ENCODE data around the gene GSPT1.
"Not testable (repeated sequence)": the region's sequence is repeated elsewhere in the genome, so short reads cannot be mapped to it uniquely, and the experiment has no call there.

The GSPT1 gene

DNA sequence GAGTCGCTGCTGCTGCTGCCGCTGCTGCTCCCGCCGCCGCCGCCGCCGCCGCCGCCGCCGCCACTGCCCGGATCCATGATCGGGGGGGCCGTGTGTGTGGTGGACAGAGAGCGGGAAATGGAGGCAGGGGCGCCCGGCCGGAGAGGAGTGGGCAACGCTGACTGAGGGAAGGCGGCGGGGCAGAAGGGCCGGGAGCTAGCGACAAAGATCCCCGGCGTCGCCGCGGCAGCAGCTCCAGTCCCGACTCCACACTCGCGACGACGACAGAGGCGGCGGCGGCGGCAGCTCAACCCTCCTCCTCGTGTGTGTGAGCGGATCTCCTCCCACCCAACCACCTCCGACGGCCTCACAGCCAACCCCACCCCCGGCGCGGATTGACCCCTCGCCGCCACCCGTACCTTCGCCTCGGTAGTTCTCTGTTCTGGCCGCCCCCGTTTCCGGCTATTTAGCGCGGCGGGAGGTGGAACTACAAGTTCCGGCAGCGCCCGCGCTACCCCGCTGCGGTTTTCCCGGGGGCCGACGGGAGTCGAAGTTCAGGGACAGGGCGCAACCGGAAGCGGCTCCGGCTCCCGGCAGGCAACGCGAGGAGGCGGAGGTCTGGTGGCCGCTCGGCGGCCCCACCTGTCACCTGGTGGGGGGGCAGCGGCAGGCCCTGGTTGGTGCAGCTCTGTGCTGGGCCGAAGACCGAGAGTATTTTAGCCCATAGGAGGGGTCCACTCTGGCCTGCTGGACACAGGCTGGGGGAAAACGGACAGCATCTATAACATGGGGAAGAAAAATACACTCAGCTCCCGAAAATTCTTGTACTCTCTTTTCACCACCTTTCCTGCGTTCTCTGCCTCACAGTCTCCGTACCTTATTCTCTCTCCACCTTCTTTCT is at the start of gene GSPT1:
GSPT1 (minus strand) TSS at position 313 of the 880 bp plus-strand sequence; CDS start at position 77, 236 bp downstream.
- Histone ChIP-seq H3K9me2 (replicated peaks; ENCODE audit: insufficient read depth, low read length) (no peaks in the 10 kb centered on the region), H3K4me2 (ENCODE audit: low read depth, low read length, poor library complexity, severe bottlenecking) (peak within 1 kb of the TSS; percentile 92), H3F3A (ENCODE audit: insufficient read depth) (no peaks in the 10 kb centered on the region), H3K36me3 (ENCODE audit: low read length) (no peaks in the 10 kb centered on the region), H3K27me3 (ENCODE audit: low read length) (no peaks in the 10 kb centered on the region), H4K20me1 (ENCODE audit: low read depth, low read length) (peaks cover 19% of the 10 kb centered on the region; the same call in 1 of the 2 replicates), H3K9ac (ENCODE audit: low read length) (peak within 1 kb of the TSS; percentile 73), H2AFZ (ENCODE audit: low read depth, low read length, severe bottlenecking) (peak within 1 kb of the TSS; percentile 90), H3K4me3 (ENCODE audit: insufficient read depth, low read length, poor library complexity, severe bottlenecking) (peak within 1 kb of the TSS; percentile 77), H3K9me3 (ENCODE audit: insufficient read depth, low read length) (no peaks in the 10 kb centered on the region), H3K27ac (ENCODE audit: low read depth, low read length) (peak within 1 kb of the TSS; percentile 49), H3K79me2 (ENCODE audit: insufficient read depth, low read length) (peaks cover 47% of the 10 kb centered on the region)
- TF ChIP-seq EZH2phosphoT487 (conservative IDR thresholded peaks at IDR 0.05; ENCODE audit: low read length) = no peak
- TF ChIP-seq, protein P1, sequence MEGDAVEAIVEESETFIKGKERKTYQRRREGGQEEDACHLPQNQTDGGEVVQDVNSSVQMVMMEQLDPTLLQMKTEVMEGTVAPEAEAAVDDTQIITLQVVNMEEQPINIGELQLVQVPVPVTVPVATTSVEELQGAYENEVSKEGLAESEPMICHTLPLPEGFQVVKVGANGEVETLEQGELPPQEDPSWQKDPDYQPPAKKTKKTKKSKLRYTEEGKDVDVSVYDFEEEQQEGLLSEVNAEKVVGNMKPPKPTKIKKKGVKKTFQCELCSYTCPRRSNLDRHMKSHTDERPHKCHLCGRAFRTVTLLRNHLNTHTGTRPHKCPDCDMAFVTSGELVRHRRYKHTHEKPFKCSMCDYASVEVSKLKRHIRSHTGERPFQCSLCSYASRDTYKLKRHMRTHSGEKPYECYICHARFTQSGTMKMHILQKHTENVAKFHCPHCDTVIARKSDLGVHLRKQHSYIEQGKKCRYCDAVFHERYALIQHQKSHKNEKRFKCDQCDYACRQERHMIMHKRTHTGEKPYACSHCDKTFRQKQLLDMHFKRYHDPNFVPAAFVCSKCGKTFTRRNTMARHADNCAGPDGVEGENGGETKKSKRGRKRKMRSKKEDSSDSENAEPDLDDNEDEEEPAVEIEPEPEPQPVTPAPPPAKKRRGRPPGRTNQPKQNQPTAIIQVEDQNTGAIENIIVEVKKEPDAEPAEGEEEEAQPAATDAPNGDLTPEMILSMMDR (IDR thresholded peaks at IDR 0.05; ENCODE audit: insufficient read depth, low read length, poor library complexity, severe bottlenecking) = no peak

DNA sequence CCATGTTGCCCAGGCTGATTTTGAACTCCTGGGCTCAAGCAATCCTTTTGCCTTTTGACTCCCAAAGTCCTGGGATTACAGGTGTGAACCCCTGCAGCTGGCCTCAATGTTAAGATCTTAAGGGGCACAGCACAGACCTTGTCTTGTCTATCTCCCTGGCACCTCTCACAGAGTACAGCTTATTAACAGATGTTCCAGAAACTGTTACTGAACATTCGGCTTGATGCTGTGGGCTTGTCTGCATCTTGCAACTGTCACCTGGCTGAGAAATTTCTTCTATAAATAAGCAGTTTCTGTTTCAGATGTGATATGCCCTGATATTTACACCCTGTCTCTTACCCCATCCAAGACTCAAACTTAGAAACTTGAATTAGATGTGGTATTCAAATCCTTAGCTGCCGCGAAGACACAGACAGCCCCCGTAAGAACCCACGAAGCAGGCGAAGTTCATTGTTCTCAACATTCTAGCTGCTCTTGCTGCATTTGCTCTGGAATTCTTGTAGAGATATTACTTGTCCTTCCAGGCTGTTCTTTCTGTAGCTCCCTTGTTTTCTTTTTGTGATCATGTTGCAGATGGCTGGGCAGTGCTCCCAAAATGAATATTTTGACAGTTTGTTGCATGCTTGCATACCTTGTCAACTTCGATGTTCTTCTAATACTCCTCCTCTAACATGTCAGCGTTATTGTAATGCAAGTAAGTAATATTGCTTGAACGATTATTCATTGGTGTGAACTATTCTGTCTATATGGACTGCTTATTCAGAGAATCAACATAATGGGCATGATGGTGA is 49.2 kb upstream of the GSPT1 start, which contains the start of gene TNFRSF17:
TNFRSF17 (plus strand) TSS at position 450 of the 791 bp plus-strand sequence; CDS start at position 565, 115 bp downstream.
- Histone ChIP-seq H3K9ac (ENCODE audit: low read length) (peak within 1 kb of the TSS; percentile 83), H4K20me1 (ENCODE audit: low read depth, low read length) (no peaks in the 10 kb centered on the region), H3K4me2 (ENCODE audit: low read depth, low read length, poor library complexity, severe bottlenecking) (peak within 1 kb of the TSS; percentile 100), H3F3A (ENCODE audit: insufficient read depth) (peaks cover 88% of the 10 kb centered on the region), H2AFZ (ENCODE audit: low read depth, low read length, severe bottlenecking) (no peak within 1 kb of the TSS), H3K27me3 (ENCODE audit: low read length) (no peaks in the 10 kb centered on the region), H3K4me3 (ENCODE audit: insufficient read depth, low read length, poor library complexity, severe bottlenecking) (peak within 1 kb of the TSS; percentile 96), H3K9me2 (replicated peaks; ENCODE audit: insufficient read depth, low read length) (no peaks in the 10 kb centered on the region), H3K27ac (ENCODE audit: low read depth, low read length) (peak within 1 kb of the TSS; percentile 99), H3K9me3 (ENCODE audit: insufficient read depth, low read length) (no peaks in the 10 kb centered on the region), H3K36me3 (ENCODE audit: low read length) (peaks cover 11% of the 10 kb centered on the region; the same call in 1 of the 2 replicates), H3K79me2 (ENCODE audit: insufficient read depth, low read length) (peaks cover 31% of the 10 kb centered on the region)
- TF ChIP-seq EZH2phosphoT487 (conservative IDR thresholded peaks at IDR 0.05; ENCODE audit: low read length) = no peak
- TF ChIP-seq, protein P1 (IDR thresholded peaks at IDR 0.05; ENCODE audit: insufficient read depth, low read length, poor library complexity, severe bottlenecking) = no peak

DNA sequence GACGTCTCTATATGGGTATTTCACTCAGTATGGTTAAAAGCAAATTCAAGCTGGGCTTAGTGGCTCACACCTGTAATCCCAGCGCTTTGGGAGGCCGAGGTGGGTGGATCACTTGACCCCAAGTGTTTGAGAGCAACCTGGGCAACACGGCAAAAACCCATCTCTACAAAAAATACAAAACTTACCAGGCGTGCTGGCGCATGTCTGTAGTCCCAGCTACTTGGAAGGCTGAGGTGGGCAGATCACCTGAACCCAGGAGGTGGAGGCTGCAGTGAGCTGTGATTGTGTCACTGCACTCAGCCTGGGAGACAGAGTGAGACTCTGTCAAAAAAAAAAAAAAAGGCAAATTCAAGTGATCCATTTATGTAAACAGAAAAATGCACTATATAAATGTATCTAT is 48.0 kb upstream of the GSPT1 start:
- no peaks in the 10 kb centered on the region for H3K9me3 ChIP-seq (ENCODE audit: insufficient read depth, low read length)
- no peak overlapping the region for H2AFZ ChIP-seq (ENCODE audit: low read depth, low read length, severe bottlenecking)
- peak overlapping the region; percentile 99 for H3K27ac ChIP-seq (ENCODE audit: low read depth, low read length)
- peaks cover 87% of the 10 kb centered on the region for H3F3A ChIP-seq (ENCODE audit: insufficient read depth)
- H3K9me2 ChIP-seq (replicated peaks; ENCODE audit: insufficient read depth, low read length) = no peaks in the 10 kb centered on the region
- no peaks in the 10 kb centered on the region for H3K27me3 ChIP-seq (ENCODE audit: low read length)
- peaks cover 29% of the 10 kb centered on the region for H3K79me2 ChIP-seq (ENCODE audit: insufficient read depth, low read length)
- H3K4me3 ChIP-seq (ENCODE audit: insufficient read depth, low read length, poor library complexity, severe bottlenecking) = peak overlapping the region; percentile 45
- H3K4me2 ChIP-seq (ENCODE audit: low read depth, low read length, poor library complexity, severe bottlenecking) = peak overlapping the region; percentile 100
- no peaks in the 10 kb centered on the region for H4K20me1 ChIP-seq (ENCODE audit: low read depth, low read length)
- peak overlapping the region; percentile 83 for H3K9ac ChIP-seq (ENCODE audit: low read length)
- TF ChIP-seq, protein P1 (IDR thresholded peaks at IDR 0.05; ENCODE audit: insufficient read depth, low read length, poor library complexity, severe bottlenecking) = no peak
- TF ChIP-seq EZH2phosphoT487 (conservative IDR thresholded peaks at IDR 0.05; ENCODE audit: low read length) = no peak
- H3K36me3 ChIP-seq (ENCODE audit: low read length) = peaks cover 9% of the 10 kb centered on the region; the same call in 1 of the 2 replicates

DNA sequence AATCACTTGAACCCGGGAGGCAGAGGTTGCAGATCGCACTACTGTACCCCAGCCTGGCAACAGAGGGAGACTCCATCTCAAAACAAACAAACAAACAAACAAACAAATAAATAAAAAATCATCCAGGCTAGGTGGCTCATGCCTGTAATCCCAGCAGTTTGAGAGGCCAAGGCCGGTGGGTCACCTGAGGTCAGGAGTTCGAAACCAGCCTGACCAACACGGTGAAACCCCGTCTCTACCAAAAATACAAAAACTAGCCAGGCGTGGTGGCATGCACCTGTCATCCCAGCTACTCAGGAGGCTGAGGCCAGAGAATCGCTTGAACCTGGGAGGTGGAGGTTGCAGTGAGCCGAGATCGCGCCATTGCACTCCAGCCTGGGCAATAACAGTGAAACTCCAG is 47.2 kb upstream of the GSPT1 start:
- H4K20me1 ChIP-seq (ENCODE audit: low read depth, low read length); H3K9me3 ChIP-seq (ENCODE audit: insufficient read depth, low read length); H3K36me3 ChIP-seq (ENCODE audit: low read length); H3K27me3 ChIP-seq (ENCODE audit: low read length); H2AFZ ChIP-seq (ENCODE audit: low read depth, low read length, severe bottlenecking); H3K9me2 ChIP-seq (replicated peaks; ENCODE audit: insufficient read depth, low read length): not testable (repeated sequence)
- H3K9ac ChIP-seq (ENCODE audit: low read length) = peak overlapping the region; percentile 83
- peaks cover 84% of the 10 kb centered on the region for H3F3A ChIP-seq (ENCODE audit: insufficient read depth)
- peak overlapping the region; percentile 100 for H3K4me2 ChIP-seq (ENCODE audit: low read depth, low read length, poor library complexity, severe bottlenecking)
- H3K79me2 ChIP-seq (ENCODE audit: insufficient read depth, low read length) = peaks cover 22% of the 10 kb centered on the region
- peak overlapping the region; percentile 45 for H3K4me3 ChIP-seq (ENCODE audit: insufficient read depth, low read length, poor library complexity, severe bottlenecking)
- peak overlapping the region; percentile 99 for H3K27ac ChIP-seq (ENCODE audit: low read depth, low read length)

DNA sequence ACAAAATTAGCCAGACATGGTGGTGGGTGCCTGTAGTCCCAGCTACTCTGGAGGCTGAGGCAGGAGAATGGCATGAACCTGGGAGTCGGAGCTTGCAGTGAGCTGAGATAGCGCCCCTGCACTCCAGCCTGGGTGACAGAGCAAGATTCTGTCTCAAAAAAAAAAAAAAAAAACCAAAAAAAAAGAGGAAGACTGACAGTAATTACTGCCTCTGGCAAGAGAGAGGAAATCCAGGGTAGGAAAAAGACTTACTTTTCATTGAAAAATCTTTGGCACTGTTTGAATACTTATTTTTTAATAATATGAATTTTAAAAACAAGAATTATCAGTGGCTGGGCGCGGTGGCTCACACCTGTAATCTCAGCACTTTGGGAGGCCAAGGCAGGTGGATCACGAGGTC is 46.7 kb upstream of the GSPT1 start:
- Histone ChIP-seq H3F3A (ENCODE audit: insufficient read depth) (peaks cover 80% of the 10 kb centered on the region), H3K4me3 (ENCODE audit: insufficient read depth, low read length, poor library complexity, severe bottlenecking) (peak overlapping the region; percentile 45), H3K79me2 (ENCODE audit: insufficient read depth, low read length) (peaks cover 17% of the 10 kb centered on the region), H3K9ac (ENCODE audit: low read length) (peak overlapping the region; percentile 83), H3K27ac (ENCODE audit: low read depth, low read length) (peak overlapping the region; percentile 99), H3K4me2 (ENCODE audit: low read depth, low read length, poor library complexity, severe bottlenecking) (peak overlapping the region; percentile 100)
- H3K27me3 ChIP-seq (ENCODE audit: low read length); H3K9me2 ChIP-seq (replicated peaks; ENCODE audit: insufficient read depth, low read length); H4K20me1 ChIP-seq (ENCODE audit: low read depth, low read length); H2AFZ ChIP-seq (ENCODE audit: low read depth, low read length, severe bottlenecking); H3K36me3 ChIP-seq (ENCODE audit: low read length); H3K9me3 ChIP-seq (ENCODE audit: insufficient read depth, low read length): not testable (repeated sequence)
